Measurements from ENCODE around the gene OPA3. TPM values are rescaled to one million over a fixed set of nuclear protein-coding genes. Genes with fewer than 3 reads are reported as not detected.

The OPA3 gene
- total RNA-seq, 1 donor from 2014 or later = 15.0 TPM

- intact Hi-C loops (cut with micrococcal nuclease) = no loop called here
Measured at GRCh38 chr19:45568732-45569131, 15.9 kb downstream of the OPA3 start.

GRCh38 chr19:45567609-45568008, 17.0 kb downstream of the OPA3 start:
- intact Hi-C loops (cut with micrococcal nuclease) = no loop called here

GRCh38 chr19:45564131-45564780, 20.3 kb downstream of the OPA3 start:
- intact Hi-C loops (cut with micrococcal nuclease) = no loop called here

GRCh38 chr19:45560686-45561085, 23.9 kb downstream of the OPA3 start:
- intact Hi-C loops (cut with micrococcal nuclease) = no loop called here

GRCh38 chr19:45560038-45560437, 24.6 kb downstream of the OPA3 start:
- intact Hi-C loops (cut with micrococcal nuclease) = no loop called here

- intact Hi-C loops (cut with micrococcal nuclease) = loop anchor here (1.0 kb wide), 4 partner anchors 35 to 119 kb away; no protein-coding TSS in a partner anchor
Measured at GRCh38 chr19:45558399-45558878, 26.2 kb downstream of the OPA3 start.

GRCh38 chr19:45556835-45557234, 27.8 kb downstream of the OPA3 start:
- intact Hi-C loops (cut with micrococcal nuclease) = no loop called here

GRCh38 chr19:45554481-45554880, 30.1 kb downstream of the OPA3 start:
- intact Hi-C loops (cut with micrococcal nuclease) = no loop called here

- intact Hi-C loops (cut with micrococcal nuclease) = no loop called here
Measured at GRCh38 chr19:45553464-45553863, 31.1 kb downstream of the OPA3 start.

GRCh38 chr19:45547965-45548609, 36.5 kb downstream of the OPA3 start:
- intact Hi-C loops (cut with micrococcal nuclease) = no loop called here

- intact Hi-C loops (cut with micrococcal nuclease) = no loop called here
Measured at GRCh38 chr19:45547211-45547770, 37.3 kb downstream of the OPA3 start.

GRCh38 chr19:45542234-45542668, 42.4 kb downstream of the OPA3 start:
- intact Hi-C loops (cut with micrococcal nuclease) = no loop called here

- intact Hi-C loops (cut with micrococcal nuclease) = no loop called here
Measured at GRCh38 chr19:45539459-45539858, 45.1 kb downstream of the OPA3 start.

GRCh38 chr19:45531349-45531748, 53.3 kb downstream of the OPA3 start:
- intact Hi-C loops (cut with micrococcal nuclease) = no loop called here

- intact Hi-C loops (cut with micrococcal nuclease) = no loop called here
Measured at GRCh38 chr19:45529420-45529785, 55.2 kb downstream of the OPA3 start.

GRCh38 chr19:45528744-45529419, 55.7 kb downstream of the OPA3 start:
- intact Hi-C loops (cut with micrococcal nuclease) = no loop called here

- intact Hi-C loops (cut with micrococcal nuclease) = no loop called here
Measured at GRCh38 chr19:45528149-45528743, 56.4 kb downstream of the OPA3 start.

GRCh38 chr19:45527731-45528130, 56.9 kb downstream of the OPA3 start:
- intact Hi-C loops (cut with micrococcal nuclease) = no loop called here

GRCh38 chr19:45526971-45527370, 57.6 kb downstream of the OPA3 start:
- intact Hi-C loops (cut with micrococcal nuclease) = no loop called here

- intact Hi-C loops (cut with micrococcal nuclease) = no loop called here
Measured at GRCh38 chr19:45526143-45526542, 58.5 kb downstream of the OPA3 start.

- intact Hi-C loops (cut with micrococcal nuclease) = no loop called here
Measured at GRCh38 chr19:45524575-45525129, 60.0 kb downstream of the OPA3 start.

Data from T-helper 1 cell treated with Interleukin-12 subunit alpha and Interleukin-12 subunit beta and Interleukin-4 antibody, amounts not matched to agents 30 ng/mL and 1 ng/mL, for 36 hours (primary cell).